Left lung (tissue), 10 donors: ENCODE measurements around the gene BEST2. TPM values are rescaled to one million over a fixed set of nuclear protein-coding genes. Genes with fewer than 3 reads are reported as not detected.

ENCODE experiments used
- ATAC-seq: fragments of 200-7000 bp; cut with Tn5 transposase; one replicate; pipeline ENCODE4 v1.9.1; 2020; ENCODE audit warnings: moderate library complexity
- DNase-seq, 4 donors: peaks; one replicate each; pipeline ENCODE4 v3.0.0-alpha.2; 2013 to 2020
- H3K27ac ChIP-seq, 2 donors: fragments of 200-600 bp; sonication (generic) in 1 of 2; one replicate each; pipeline versions ENCODE4 v1.5.0 to v1.8.0; 2020 to 2021
- H3K27me3 ChIP-seq, 2 donors: fragments of 200-600 bp; sonication (generic) in 1 of 2; one replicate each; pipeline versions ENCODE4 v1.5.0 to v1.8.0; 2020 to 2021
- H3K36me3 ChIP-seq, 2 donors: fragments of 200-600 bp; sonication (generic) in 1 of 2; one replicate each; pipeline versions ENCODE4 v1.5.0 to v1.8.0; 2020 to 2021
- H3K4me1 ChIP-seq, 2 donors: fragments of 200-600 bp; one replicate each; pipeline ENCODE4 v1.8.0; 2021
- H3K4me3 ChIP-seq, 2 donors: fragments of 200-600 bp; sonication (generic) in 1 of 2; one replicate each; pipeline versions ENCODE4 v1.5.0 to v1.8.0; 2020 to 2021; ENCODE audit warnings: mild to moderate bottlenecking in 1 of 2
- H3K9me3 ChIP-seq, 2 donors: fragments of 200-600 bp; sonication (generic) in 1 of 2; one replicate each; pipeline versions ENCODE4 v1.5.0 to v1.8.0; 2020 to 2021
- CTCF ChIP-seq, 2 donors: fragments of 200-600 bp; sonication (generic) in 1 of 2; IDR thresholded peaks; one replicate each; pipeline versions ENCODE4 v1.5.0 to v1.8.0; 2021; ENCODE audit warnings: antibody characterized with exemption in 2 of 2
- intact Hi-C, 2 donors: fragments of 100-400 bp; cut with DNase I; formaldehyde crosslinking; loops; one replicate each; pipeline versions ENCODE4 v1.11.2 to v1.14.2; 2022
- polyA plus RNA-seq, 6 donors: library from polyadenylated mRNA; unstranded; fragments of 120-200 nt; gene quantifications; one replicate each; pipeline ENCODE4 v1.2.1, GENCODE V29; 2013; ENCODE audit not compliant: insufficient read length in 6 of 6
- total RNA-seq, 2 donors: library from RNA; stranded (reverse); fragmentation: NEBNext Ultra II Directional; extraction: Animal tissue kit (Norgen Biotek cat#: 25700); gene quantifications; one replicate each; pipeline ENCODE4 v1.2.1, GENCODE V29; 2021
- donor health status: DM: no; HTN: yes; CAD: no.
- donor health status: DM: no; HTN: no; CAD: no.

BEST2 gene
- total and polyA plus RNA-seq, 8 donors = 0.08 to 0.17 (median 0.12) TPM; not detected in 4

DNA sequence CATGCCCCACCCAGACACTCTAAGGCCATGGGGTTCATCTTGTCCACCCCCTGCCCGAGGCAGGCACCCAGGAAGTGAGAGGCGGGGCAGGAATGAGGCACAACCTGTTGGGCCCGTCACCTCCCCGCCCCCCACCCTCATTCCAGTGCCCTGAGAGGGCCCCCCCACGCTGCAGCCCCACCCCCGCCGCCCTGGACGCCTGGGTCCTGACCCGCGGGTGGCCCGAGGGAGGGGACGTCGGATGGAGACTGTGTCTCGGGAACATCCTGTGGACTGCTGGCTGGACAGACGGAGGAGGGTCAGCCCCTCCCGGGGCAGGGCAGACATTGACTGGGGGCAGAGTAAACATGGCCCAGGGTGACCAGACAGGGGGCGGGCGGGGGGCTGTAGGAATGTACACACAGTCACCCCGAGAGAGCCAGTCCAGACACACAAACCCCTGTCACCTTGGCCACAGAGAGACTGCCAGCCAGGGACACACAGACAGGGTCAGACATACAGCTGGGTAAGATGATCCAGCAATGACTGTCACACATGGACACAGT, 32.3 kb downstream of the BEST2 start:
- Histone ChIP-seq H3K4me3 (peak overlapping the region in 1 of 2 donors; percentile 42), H3K36me3 (no peaks in the 10 kb centered on the region), H3K4me1 (peaks cover 59 to 97% of the 10 kb centered on the region in 2 donors), H3K27ac (peak overlapping the region; percentile 99 to 100), H3K27me3 (no peaks in the 10 kb centered on the region), H3K9me3 (no peaks in the 10 kb centered on the region)
- DNase-seq = peak in 2 of 4 donors; percentile 48 to 83
- peak; percentile 29 for ATAC-seq
- no peak for TF ChIP-seq CTCF (IDR thresholded peaks at IDR 0.05)
- intact Hi-C loops = no loop called here

DNA sequence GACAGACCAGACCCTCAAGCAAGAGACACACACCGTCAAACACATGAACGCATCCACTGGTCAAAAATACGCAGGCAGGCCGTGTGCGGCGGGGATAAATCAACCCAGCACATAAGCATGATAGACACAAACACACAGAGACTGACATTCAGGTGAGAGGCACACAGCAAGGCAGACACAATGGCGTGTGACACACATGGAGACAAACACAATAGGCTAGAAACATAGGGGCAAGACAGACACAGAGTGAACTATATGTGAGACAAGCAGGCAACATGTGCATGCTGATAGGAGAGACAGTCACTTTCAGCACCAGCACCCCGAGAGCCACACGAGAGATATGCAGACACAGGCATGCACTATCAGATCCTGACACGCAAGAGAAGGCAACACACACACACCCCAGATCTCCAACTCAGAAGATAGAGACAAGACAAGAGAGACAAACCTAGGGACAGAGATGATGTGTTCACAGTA, 32.8 kb downstream of the BEST2 start:
- Histone ChIP-seq H3K27me3 (no peaks in the 10 kb centered on the region), H3K36me3 (no peaks in the 10 kb centered on the region), H3K9me3 (no peaks in the 10 kb centered on the region), H3K4me1 (peaks cover 61 to 97% of the 10 kb centered on the region in 2 donors), H3K4me3 (no peak overlapping the region), H3K27ac (peak overlapping the region; percentile 99 to 100)
- no peak for TF ChIP-seq CTCF (IDR thresholded peaks at IDR 0.05)
- intact Hi-C loops = no loop called here
- no peak for DNase-seq
- ATAC-seq = no peak

- intact Hi-C loops = no loop called here
- DNase-seq (peak in 1 of 4 donors; percentile 53), ATAC-seq (no peak)
- Histone ChIP-seq H3K27ac (peak overlapping the region; percentile 99 to 100), H3K27me3 (no peaks in the 10 kb centered on the region), H3K4me3 (peak overlapping the region in 1 of 2 donors; percentile 1), H3K36me3 (no peaks in the 10 kb centered on the region), H3K9me3 (no peaks in the 10 kb centered on the region), H3K4me1 (peaks cover 61 to 92% of the 10 kb centered on the region in 2 donors)
- no peak for TF ChIP-seq CTCF (IDR thresholded peaks at IDR 0.05)
These were observed 33.4 kb downstream of the BEST2 start for GRCh38 chr19:12784871-12785430.

DNA sequence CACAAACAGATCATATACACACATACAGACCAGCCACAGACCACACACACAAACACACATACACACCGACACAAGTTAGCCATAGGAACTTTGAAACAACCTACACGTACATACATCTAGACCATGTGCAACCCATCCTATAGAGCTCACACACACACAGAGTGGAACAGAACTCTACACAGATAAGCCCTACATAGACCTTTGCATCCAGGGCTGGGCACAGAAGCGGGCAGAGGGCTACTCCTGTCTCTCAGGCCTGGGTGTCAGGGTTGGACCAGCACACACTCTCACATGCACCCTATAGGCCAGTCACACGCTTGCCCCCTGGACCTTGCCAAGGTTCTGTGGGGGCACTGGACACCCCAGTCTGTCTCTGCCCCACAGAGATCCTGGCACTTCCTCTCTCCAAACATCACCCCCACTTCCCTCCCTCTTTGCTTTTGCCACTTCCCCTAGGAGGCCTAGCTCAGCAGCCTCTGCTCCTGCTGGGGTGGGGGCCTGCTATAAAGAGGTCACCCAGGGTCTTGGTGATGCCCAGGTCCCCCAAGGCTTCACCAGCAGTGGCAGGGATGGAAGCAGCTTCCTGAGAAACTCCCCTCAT, 33.9 kb downstream of the BEST2 start:
- Histone ChIP-seq H3K27me3 (no peaks in the 10 kb centered on the region), H3K9me3 (no peaks in the 10 kb centered on the region), H3K4me1 (peaks cover 64 to 92% of the 10 kb centered on the region in 2 donors), H3K27ac (peak overlapping the region; percentile 99 to 100), H3K4me3 (peak overlapping the region in 1 of 2 donors; percentile 1), H3K36me3 (no peaks in the 10 kb centered on the region)
- ATAC-seq = no peak
- no peak for TF ChIP-seq CTCF (IDR thresholded peaks at IDR 0.05)
- peak in 2 of 4 donors; percentile 19 to 74 for DNase-seq
- intact Hi-C loops = no loop called here
